Sigmoid colon (tissue), 4 donors: ENCODE results near the gene FASTK.

Source experiments
- EP300 ChIP-seq, 4 donors: sonication (generic); formaldehyde crosslinking; IDR thresholded peaks; one replicate each; pipeline ENCODE4 v1.6.1; 2017; ENCODE audit warnings: antibody characterized with exemption in 4 of 4
- POLR2A ChIP-seq, 2 donors: fragments of 450-650 bp; IDR thresholded peaks; one replicate each; pipeline ENCODE4 v1.6.1; 2016; ENCODE audit warnings: antibody characterized with exemption in 2 of 2, mild to moderate bottlenecking in 2 of 2, moderate library complexity in 2 of 2
- POLR2AphosphoS5 ChIP-seq, 4 donors: sonication (generic); formaldehyde crosslinking; IDR thresholded peaks; one replicate each; pipeline ENCODE4 v1.6.1; 2017; ENCODE audit warnings: antibody characterized with exemption in 4 of 4
- TF ChIP-seq, protein P1 (sequence below), 4 experiments: fragments of 450-650 bp in 3 of 4; fragments of 200-600 bp in 1 of 4; IDR thresholded peaks; one replicate each; pipeline ENCODE4 v1.5.1; 2016 to 2019; ENCODE audit warnings: antibody characterized with exemption in 4 of 4, mild to moderate bottlenecking in 3 of 4, moderate library complexity in 2 of 4

DNA sequence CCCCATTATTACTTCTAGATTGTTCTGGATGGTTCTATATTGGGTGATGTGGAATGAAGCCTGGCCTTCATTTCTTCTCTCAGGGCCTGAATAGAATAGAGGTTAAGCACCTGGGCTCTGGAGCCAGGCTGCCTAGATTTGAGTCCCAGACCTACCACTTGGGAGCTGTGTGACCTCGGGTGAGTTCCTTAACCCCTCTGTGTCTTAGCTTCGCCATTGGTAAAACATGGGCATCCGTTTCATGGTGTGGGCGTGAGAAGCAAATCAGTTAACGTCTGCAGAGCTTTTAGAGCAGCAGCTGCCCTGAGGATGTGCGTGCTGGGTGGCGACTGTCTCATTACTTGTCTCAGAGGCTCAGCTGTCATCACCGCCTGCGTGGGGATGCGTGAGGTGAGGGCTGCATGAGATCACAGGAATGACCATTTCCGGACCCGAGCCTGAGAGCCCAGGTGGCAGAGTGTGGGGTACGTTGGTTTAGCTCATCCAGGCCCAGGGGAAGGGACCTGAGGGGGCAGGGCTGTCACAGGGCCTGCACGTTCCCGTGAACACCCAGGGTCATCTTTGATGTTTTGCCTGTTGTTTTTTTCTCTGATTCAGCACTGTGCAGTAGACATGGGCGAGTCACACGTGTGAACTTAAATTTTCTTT, 15.3 kb upstream of the FASTK start:
- TF ChIP-seq, protein P1, sequence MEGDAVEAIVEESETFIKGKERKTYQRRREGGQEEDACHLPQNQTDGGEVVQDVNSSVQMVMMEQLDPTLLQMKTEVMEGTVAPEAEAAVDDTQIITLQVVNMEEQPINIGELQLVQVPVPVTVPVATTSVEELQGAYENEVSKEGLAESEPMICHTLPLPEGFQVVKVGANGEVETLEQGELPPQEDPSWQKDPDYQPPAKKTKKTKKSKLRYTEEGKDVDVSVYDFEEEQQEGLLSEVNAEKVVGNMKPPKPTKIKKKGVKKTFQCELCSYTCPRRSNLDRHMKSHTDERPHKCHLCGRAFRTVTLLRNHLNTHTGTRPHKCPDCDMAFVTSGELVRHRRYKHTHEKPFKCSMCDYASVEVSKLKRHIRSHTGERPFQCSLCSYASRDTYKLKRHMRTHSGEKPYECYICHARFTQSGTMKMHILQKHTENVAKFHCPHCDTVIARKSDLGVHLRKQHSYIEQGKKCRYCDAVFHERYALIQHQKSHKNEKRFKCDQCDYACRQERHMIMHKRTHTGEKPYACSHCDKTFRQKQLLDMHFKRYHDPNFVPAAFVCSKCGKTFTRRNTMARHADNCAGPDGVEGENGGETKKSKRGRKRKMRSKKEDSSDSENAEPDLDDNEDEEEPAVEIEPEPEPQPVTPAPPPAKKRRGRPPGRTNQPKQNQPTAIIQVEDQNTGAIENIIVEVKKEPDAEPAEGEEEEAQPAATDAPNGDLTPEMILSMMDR (IDR thresholded peaks at IDR 0.05) = no peak
- no peak for TF ChIP-seq EP300 (IDR thresholded peaks at IDR 0.05)
- no peak for TF ChIP-seq POLR2A (IDR thresholded peaks at IDR 0.05)
- TF ChIP-seq POLR2AphosphoS5 (IDR thresholded peaks at IDR 0.05) = no peak
